HepG2 (cell line): ENCODE data around the gene HSPA1L. TPM values are rescaled to one million over a fixed set of nuclear protein-coding genes. Genes with fewer than 3 reads are reported as not detected.

Source experiments
- ADNP ChIP-seq: sonication (generic); formaldehyde crosslinking; IDR thresholded peaks from 2 replicates; pipeline ENCODE4 v1.4.0; 2020; ENCODE audit warnings: missing genetic modification reagents
- AKAP8 ChIP-seq: sonication (generic); formaldehyde crosslinking; IDR thresholded peaks from 2 replicates; pipeline ENCODE4 v1.5.1; 2020; ENCODE audit warnings: mild to moderate bottlenecking, missing genetic modification reagents
- EED ChIP-seq: sonication (generic); formaldehyde crosslinking; IDR thresholded peaks from 2 replicates; pipeline ENCODE4 v1.5.0; 2020; ENCODE audit warnings: mild to moderate bottlenecking, missing genetic modification reagents
- GATAD2A ChIP-seq: IDR thresholded peaks from 2 replicates; pipeline ENCODE4 v1.6.1; 2016
- HOXA7 ChIP-seq: sonication (generic); formaldehyde crosslinking; IDR thresholded peaks from 2 replicates; pipeline ENCODE4 v1.8.1; 2022; ENCODE audit warnings: mild to moderate bottlenecking, missing genetic modification reagents, moderate library complexity
- NFE2L1 ChIP-seq: sonication (generic); formaldehyde crosslinking; IDR thresholded peaks from 2 replicates; pipeline ENCODE4 v1.4.0; 2020; ENCODE audit warnings: missing genetic modification reagents, mild to moderate bottlenecking, borderline replicate concordance
- POLR2AphosphoS2 ChIP-seq: IDR thresholded peaks from 2 replicates; pipeline ENCODE4 v1.6.1; 2011; ENCODE audit warnings: low read depth, low read length, improper control_type of control experiment
- SP1 ChIP-seq, 2 experiments: fragments of 450-650 bp in 1 of 2; sonication (generic) in 1 of 2; formaldehyde crosslinking in 1 of 2; IDR thresholded peaks; 2 replicates each; pipeline versions ENCODE4 v1.4.0 to v1.6.1; 2016 to 2020; ENCODE audit warnings: missing genetic modification reagents in 1 of 2
- TCF12 ChIP-seq, 2 experiments: fragments of 450-650 bp in 1 of 2; sonication (generic) in 1 of 2; formaldehyde crosslinking in 1 of 2; IDR thresholded peaks; 2 replicates each; pipeline versions ENCODE4 v1.6.1 to v1.8.0; 2017 to 2022; ENCODE audit warnings: antibody characterized with exemption in 1 of 2, mild to moderate bottlenecking in 1 of 2, missing genetic modification reagents in 1 of 2, moderate library complexity in 1 of 2
- TSC22D2 ChIP-seq: sonication (generic); formaldehyde crosslinking; IDR thresholded peaks from 2 replicates; pipeline ENCODE4 v1.5.1; 2020; ENCODE audit warnings: missing genetic modification reagents, mild to moderate bottlenecking, borderline replicate concordance
- ZFP90 ChIP-seq: sonication (generic); formaldehyde crosslinking; IDR thresholded peaks from 2 replicates; pipeline ENCODE4 v1.8.0; 2022; ENCODE audit warnings: missing genetic modification reagents, mild to moderate bottlenecking, inconsistent platforms, borderline replicate concordance
- ZNF275 ChIP-seq: sonication (generic); formaldehyde crosslinking; IDR thresholded peaks from 2 replicates; pipeline ENCODE4 v1.8.0; 2022; ENCODE audit warnings: missing genetic modification reagents, mild to moderate bottlenecking, inconsistent platforms, borderline replicate concordance
- ZNF331 ChIP-seq: sonication (generic); formaldehyde crosslinking; IDR thresholded peaks from 2 replicates; pipeline ENCODE4 v1.4.0; 2020; ENCODE audit warnings: missing genetic modification reagents
- ZNF484 ChIP-seq: sonication (generic); formaldehyde crosslinking; IDR thresholded peaks from 2 replicates; pipeline ENCODE4 v1.5.1; 2020; ENCODE audit warnings: mild to moderate bottlenecking, low read depth, missing genetic modification reagents, borderline replicate concordance
- ZNF546 ChIP-seq: sonication (generic); formaldehyde crosslinking; conservative IDR thresholded peaks from 2 replicates; pipeline ENCODE4 v1.8.1; 2023; ENCODE audit warnings: mild to moderate bottlenecking, missing genetic modification reagents
- ZNF552 ChIP-seq: sonication (generic); formaldehyde crosslinking; IDR thresholded peaks from 2 replicates; pipeline ENCODE4 v1.9.0; 2022; ENCODE audit warnings: missing genetic modification reagents, mild to moderate bottlenecking, borderline replicate concordance
- ZNF639 ChIP-seq: conservative IDR thresholded peaks from 2 replicates; pipeline ENCODE4 v1.6.1; 2018; ENCODE audit warnings: missing genetic modification reagents
- ZNF7 ChIP-seq: IDR thresholded peaks from 2 replicates; pipeline ENCODE4 v1.6.1; 2016; ENCODE audit warnings: missing biosample characterization, missing genetic modification reagents
- ZSCAN20 ChIP-seq: sonication (generic); formaldehyde crosslinking; IDR thresholded peaks from 2 replicates; pipeline ENCODE4 v1.4.0; 2020; ENCODE audit warnings: missing genetic modification reagents, mild to moderate bottlenecking, borderline replicate concordance
- polyA plus RNA-seq, 8 experiments: library from polyadenylated mRNA; depleted of rRNA in 3 of 8; stranded (reverse) in 7 of 8; unstranded in 1 of 8; fragments of >200 nt; fragmentation: Illumina TruSeq in 4 of 8; extraction: Trizol in 4 of 8; gene quantifications; 2 replicates each; pipeline versions ENCODE4 v1.2.1 to v1.2.3, GENCODE V29; 2011 to 2016; ENCODE audit warnings: low read depth in 4 of 8, missing spikeins in 1 of 8, mixed read lengths in 1 of 8; ENCODE audit not compliant: insufficient read depth in 1 of 8
- total RNA-seq, 5 experiments: library from RNA; depleted of rRNA; stranded (reverse); fragments of >200 nt; fragmentation: Illumina TruSeq; extraction: Trizol; gene quantifications; 2 replicates each; pipeline ENCODE4 v1.2.3, GENCODE V29; 2016; ENCODE audit warnings: low read depth in 1 of 5
- TF ChIP-seq, protein P1 (sequence below): sonication (generic); formaldehyde crosslinking; IDR thresholded peaks from 2 replicates; pipeline ENCODE4 v1.5.0; 2020; ENCODE audit warnings: mild to moderate bottlenecking, missing genetic modification reagents
- TF ChIP-seq, protein P2 (sequence below): sonication (generic); formaldehyde crosslinking; IDR thresholded peaks from 2 replicates; pipeline ENCODE4 v1.5.1; 2020; ENCODE audit warnings: mild to moderate bottlenecking, missing genetic modification reagents, borderline replicate concordance
- TF ChIP-seq, protein P3 (sequence below): IDR thresholded peaks from 2 replicates; pipeline ENCODE4 v1.6.1; 2016; ENCODE audit warnings: missing compliant biosample characterization, missing genetic modification reagents, borderline replicate concordance

HSPA1L gene
- total and polyA plus RNA-seq, 2 of the 13 experiments (the other 11 are each of a cell fraction or from before 2014, with no cell fraction given) = 0.55 to 1.0 TPM

DNA sequence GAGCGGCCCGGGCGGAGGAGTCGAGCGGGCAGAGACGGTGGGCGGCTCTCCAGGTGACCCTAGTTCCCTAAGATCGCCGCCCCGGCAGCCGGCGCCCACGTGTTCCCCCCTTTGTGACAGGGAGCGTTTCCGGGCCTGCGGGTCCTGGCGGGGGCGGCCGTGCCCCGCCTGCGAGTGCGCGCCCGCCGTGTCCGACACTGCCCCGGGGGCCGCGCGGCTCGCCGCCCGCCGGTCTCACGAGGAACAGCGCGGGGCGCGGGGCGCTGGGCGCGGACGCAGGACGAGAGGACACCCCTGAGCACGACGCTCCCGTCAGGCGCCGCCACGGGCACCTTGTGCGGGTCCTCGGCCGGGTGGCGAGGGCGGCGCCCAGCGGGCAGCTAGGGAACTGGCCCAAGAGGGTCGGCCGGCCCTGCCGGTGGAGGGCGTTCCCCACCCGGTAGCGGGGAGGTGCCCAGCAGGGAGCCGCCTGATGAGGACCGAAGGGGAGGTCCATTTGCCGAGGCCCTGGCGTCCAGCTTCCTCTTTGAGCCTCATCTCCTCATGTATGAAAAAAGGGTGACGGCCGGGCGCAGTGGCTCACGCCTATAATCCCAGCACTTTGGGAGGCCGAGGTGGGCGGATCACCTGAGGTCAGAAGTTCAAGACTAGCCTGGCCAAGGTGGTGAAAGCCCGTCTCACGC, 19.3 kb downstream of the HSPA1L start, which contains the start of gene VARS1 (continued):
- TF ChIP-seq ZNF639 (CRISPR knock-in tag) (peak; percentile 86), AKAP8 (no peak), POLR2AphosphoS2 (no peak), ADNP (CRISPR knock-in tag) (peak; percentile 78), ZSCAN20 (CRISPR knock-in tag) (no peak), SP1 (IDR thresholded peaks at IDR 0.05) (no peak), SP1 (CRISPR knock-in tag; IDR thresholded peaks at IDR 0.05) (0 out of 2 replicates have a peak, but pooled peaks have one; percentile 48), ZFP90 (CRISPR knock-in tag) (peak; percentile 61), ZNF552 (CRISPR knock-in tag) (0 out of 2 replicates have a peak, but pooled peaks have one; percentile 40), ZNF7 (CRISPR knock-in tag) (no peak), ZNF275 (CRISPR knock-in tag) (no peak; the same call in 1 of the 2 replicates), ZNF331 (CRISPR knock-in tag) (peak; percentile 79), NFE2L1 (CRISPR knock-in tag) (peak; percentile 19; the same call in 1 of the 2 replicates), GATAD2A (peak; percentile 34; the same call in 1 of the 2 replicates), HOXA7 (no peak), ZNF484 (CRISPR knock-in tag) (no peak), EED (CRISPR knock-in tag) (peak; percentile 81; the same call in 1 of the 2 replicates), TSC22D2 (CRISPR knock-in tag) (no peak), ZNF546 (0 out of 2 replicates have a peak, but pooled peaks have one; percentile 39), TCF12 (IDR thresholded peaks at IDR 0.05) (no peak), TCF12 (CRISPR knock-in tag; IDR thresholded peaks at IDR 0.05) (no peak; the same call in 1 of the 2 replicates)
- TF ChIP-seq, protein P1, sequence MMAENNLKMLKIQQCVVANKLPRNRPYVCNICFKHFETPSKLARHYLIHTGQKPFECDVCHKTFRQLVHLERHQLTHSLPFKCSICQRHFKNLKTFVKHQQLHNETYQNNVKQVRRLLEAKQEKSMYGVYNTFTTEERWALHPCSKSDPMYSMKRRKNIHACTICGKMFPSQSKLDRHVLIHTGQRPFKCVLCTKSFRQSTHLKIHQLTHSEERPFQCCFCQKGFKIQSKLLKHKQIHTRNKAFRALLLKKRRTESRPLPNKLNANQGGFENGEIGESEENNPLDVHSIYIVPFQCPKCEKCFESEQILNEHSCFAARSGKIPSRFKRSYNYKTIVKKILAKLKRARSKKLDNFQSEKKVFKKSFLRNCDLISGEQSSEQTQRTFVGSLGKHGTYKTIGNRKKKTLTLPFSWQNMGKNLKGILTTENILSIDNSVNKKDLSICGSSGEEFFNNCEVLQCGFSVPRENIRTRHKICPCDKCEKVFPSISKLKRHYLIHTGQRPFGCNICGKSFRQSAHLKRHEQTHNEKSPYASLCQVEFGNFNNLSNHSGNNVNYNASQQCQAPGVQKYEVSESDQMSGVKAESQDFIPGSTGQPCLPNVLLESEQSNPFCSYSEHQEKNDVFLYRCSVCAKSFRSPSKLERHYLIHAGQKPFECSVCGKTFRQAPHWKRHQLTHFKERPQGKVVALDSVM = peak; percentile 95
- TF ChIP-seq, protein P2, sequence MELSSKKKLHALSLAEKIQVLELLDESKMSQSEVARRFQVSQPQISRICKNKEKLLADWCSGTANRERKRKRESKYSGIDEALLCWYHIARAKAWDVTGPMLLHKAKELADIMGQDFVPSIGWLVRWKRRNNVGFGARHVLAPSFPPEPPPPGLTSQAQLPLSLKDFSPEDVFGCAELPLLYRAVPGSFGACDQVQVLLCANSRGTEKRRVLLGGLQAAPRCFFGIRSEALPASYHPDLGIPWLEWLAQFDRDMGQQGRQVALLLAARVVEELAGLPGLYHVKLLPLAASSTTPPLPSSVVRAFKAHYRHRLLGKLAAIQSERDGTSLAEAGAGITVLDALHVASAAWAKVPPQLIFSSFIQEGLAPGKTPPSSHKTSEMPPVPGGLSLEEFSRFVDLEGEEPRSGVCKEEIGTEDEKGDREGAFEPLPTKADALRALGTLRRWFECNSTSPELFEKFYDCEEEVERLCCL (CRISPR knock-in tag) = no peak
- TF ChIP-seq, protein P3, sequence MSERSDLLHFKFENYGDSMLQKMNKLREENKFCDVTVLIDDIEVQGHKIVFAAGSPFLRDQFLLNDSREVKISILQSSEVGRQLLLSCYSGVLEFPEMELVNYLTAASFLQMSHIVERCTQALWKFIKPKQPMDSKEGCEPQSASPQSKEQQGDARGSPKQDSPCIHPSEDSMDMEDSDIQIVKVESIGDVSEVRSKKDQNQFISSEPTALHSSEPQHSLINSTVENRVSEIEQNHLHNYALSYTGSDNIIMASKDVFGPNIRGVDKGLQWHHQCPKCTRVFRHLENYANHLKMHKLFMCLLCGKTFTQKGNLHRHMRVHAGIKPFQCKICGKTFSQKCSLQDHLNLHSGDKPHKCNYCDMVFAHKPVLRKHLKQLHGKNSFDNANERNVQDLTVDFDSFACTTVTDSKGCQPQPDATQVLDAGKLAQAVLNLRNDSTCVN = no peak; the same call in 1 of the 2 replicates
